Endothelial cell (in vitro differentiated cells): ENCODE results near the gene XCR1. TPM values are rescaled to one million over a fixed set of nuclear protein-coding genes. Genes with fewer than 3 reads are reported as not detected.

Experiments used
- DNase-seq: peaks from one replicate; pipeline ENCODE4 v3.0.0; 2021; ENCODE audit warnings: low spot score
- H3K27ac Mint-ChIP-seq: one replicate; pipeline ENCODE4 v1.8.0; 2021; ENCODE audit warnings: mixed read lengths, inconsistent platforms; ENCODE audit not compliant: unreplicated experiment
- H3K27me3 Mint-ChIP-seq: one replicate; pipeline ENCODE4 v1.8.0; 2021; ENCODE audit warnings: mild to moderate bottlenecking, moderate library complexity, mixed read lengths, inconsistent platforms; ENCODE audit not compliant: unreplicated experiment
- H3K36me3 Mint-ChIP-seq: one replicate; pipeline ENCODE4 v1.8.0; 2021; ENCODE audit warnings: mild to moderate bottlenecking, low read depth, mixed read lengths, inconsistent platforms; ENCODE audit not compliant: unreplicated experiment
- H3K4me1 Mint-ChIP-seq: one replicate; pipeline ENCODE4 v1.8.0; 2021; ENCODE audit warnings: mild to moderate bottlenecking, mixed read lengths, inconsistent platforms; ENCODE audit not compliant: unreplicated experiment
- H3K4me3 Mint-ChIP-seq: one replicate; pipeline ENCODE4 v1.8.0; 2021; ENCODE audit warnings: mild to moderate bottlenecking, mixed read lengths, inconsistent platforms; ENCODE audit not compliant: unreplicated experiment
- H3K9me3 Mint-ChIP-seq: one replicate; pipeline ENCODE4 v1.8.0; 2021; ENCODE audit warnings: mixed read lengths, inconsistent platforms; ENCODE audit not compliant: unreplicated experiment
- total RNA-seq: library from RNA; stranded (reverse); fragmentation: NEBNext Ultra II Directional; extraction: Animal tissue kit (Norgen Biotek cat#: 25700); gene quantifications from one replicate; pipeline ENCODE4 v1.2.1, GENCODE V29; 2021; ENCODE audit not compliant: unreplicated experiment
- TF ChIP-seq, protein P1 (sequence below): fragments of 200-600 bp; sonication (generic); IDR thresholded peaks from one replicate; pipeline ENCODE4 v1.5.0; 2021; ENCODE audit warnings: antibody characterized with exemption; ENCODE audit not compliant: unreplicated experiment

The XCR1 gene
- total RNA-seq, 1 donor from 2014 or later = not detected

- H3K27ac Mint-ChIP-seq = no peak overlapping the region
- H3K27me3 Mint-ChIP-seq = peaks cover 5% of the 10 kb centered on the region
- H3K9me3 Mint-ChIP-seq = no peaks in the 10 kb centered on the region
- no peak for DNase-seq
- no peak overlapping the region for H3K4me3 Mint-ChIP-seq
- no peaks in the 10 kb centered on the region for H3K4me1 Mint-ChIP-seq
- H3K36me3 Mint-ChIP-seq = no peaks in the 10 kb centered on the region
- TF ChIP-seq, protein P1, sequence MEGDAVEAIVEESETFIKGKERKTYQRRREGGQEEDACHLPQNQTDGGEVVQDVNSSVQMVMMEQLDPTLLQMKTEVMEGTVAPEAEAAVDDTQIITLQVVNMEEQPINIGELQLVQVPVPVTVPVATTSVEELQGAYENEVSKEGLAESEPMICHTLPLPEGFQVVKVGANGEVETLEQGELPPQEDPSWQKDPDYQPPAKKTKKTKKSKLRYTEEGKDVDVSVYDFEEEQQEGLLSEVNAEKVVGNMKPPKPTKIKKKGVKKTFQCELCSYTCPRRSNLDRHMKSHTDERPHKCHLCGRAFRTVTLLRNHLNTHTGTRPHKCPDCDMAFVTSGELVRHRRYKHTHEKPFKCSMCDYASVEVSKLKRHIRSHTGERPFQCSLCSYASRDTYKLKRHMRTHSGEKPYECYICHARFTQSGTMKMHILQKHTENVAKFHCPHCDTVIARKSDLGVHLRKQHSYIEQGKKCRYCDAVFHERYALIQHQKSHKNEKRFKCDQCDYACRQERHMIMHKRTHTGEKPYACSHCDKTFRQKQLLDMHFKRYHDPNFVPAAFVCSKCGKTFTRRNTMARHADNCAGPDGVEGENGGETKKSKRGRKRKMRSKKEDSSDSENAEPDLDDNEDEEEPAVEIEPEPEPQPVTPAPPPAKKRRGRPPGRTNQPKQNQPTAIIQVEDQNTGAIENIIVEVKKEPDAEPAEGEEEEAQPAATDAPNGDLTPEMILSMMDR = no peak
These were observed 9.6 kb downstream of the XCR1 start for GRCh38 chr3:46017720-46018119.

GRCh38 chr3:46013316-46014094 lies 13.8 kb downstream of the XCR1 start:
- H3K9me3 Mint-ChIP-seq = no peaks in the 10 kb centered on the region
- H3K27ac Mint-ChIP-seq = no peak overlapping the region
- H3K4me1 Mint-ChIP-seq = no peaks in the 10 kb centered on the region
- no peak for DNase-seq
- TF ChIP-seq, protein P1 = no peak
- no peaks in the 10 kb centered on the region for H3K36me3 Mint-ChIP-seq
- H3K27me3 Mint-ChIP-seq = peaks cover 3% of the 10 kb centered on the region
- no peak overlapping the region for H3K4me3 Mint-ChIP-seq

GRCh38 chr3:46012246-46012645 lies 15.0 kb downstream of the XCR1 start:
- H3K27me3 Mint-ChIP-seq = peaks cover 3% of the 10 kb centered on the region
- DNase-seq = no peak
- H3K4me3 Mint-ChIP-seq = no peak overlapping the region
- TF ChIP-seq, protein P1 = no peak
- H3K36me3 Mint-ChIP-seq = no peaks in the 10 kb centered on the region
- no peaks in the 10 kb centered on the region for H3K9me3 Mint-ChIP-seq
- no peak overlapping the region for H3K27ac Mint-ChIP-seq
- no peaks in the 10 kb centered on the region for H3K4me1 Mint-ChIP-seq

DNA sequence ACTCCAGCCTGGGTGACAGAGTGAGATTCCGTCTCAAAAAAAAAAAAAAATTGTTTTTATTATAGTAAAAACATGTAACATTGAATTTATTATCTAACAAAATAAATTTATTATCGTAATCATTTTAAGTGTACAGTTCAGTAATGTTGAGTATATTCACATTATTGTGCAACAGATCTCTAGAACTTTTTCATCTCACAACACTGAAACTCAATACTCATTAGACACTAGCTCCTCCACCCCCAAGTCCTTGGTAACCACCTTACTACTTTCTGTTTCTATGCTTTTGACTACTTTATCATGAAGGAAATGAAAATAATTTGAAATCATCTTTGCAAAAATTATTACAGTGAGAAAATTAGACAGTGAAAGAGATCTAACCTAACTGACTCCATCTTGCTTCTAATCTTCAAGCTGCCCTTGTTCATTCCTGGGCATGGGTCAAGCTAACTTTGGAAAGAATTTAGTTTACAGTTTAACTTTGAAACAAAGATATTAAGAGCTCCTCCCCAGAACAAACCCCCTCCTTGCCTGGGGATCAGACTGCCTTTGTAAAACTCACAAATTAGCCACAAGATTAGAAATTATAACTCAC lies 16.7 kb downstream of the XCR1 start:
- TF ChIP-seq, protein P1 = no peak
- H3K27me3 Mint-ChIP-seq = peaks cover 3% of the 10 kb centered on the region
- DNase-seq = no peak
- H3K4me1 Mint-ChIP-seq = peaks cover 4% of the 10 kb centered on the region
- no peaks in the 10 kb centered on the region for H3K36me3 Mint-ChIP-seq
- no peak overlapping the region for H3K4me3 Mint-ChIP-seq
- H3K27ac Mint-ChIP-seq = no peak overlapping the region
- no peaks in the 10 kb centered on the region for H3K9me3 Mint-ChIP-seq

DNA sequence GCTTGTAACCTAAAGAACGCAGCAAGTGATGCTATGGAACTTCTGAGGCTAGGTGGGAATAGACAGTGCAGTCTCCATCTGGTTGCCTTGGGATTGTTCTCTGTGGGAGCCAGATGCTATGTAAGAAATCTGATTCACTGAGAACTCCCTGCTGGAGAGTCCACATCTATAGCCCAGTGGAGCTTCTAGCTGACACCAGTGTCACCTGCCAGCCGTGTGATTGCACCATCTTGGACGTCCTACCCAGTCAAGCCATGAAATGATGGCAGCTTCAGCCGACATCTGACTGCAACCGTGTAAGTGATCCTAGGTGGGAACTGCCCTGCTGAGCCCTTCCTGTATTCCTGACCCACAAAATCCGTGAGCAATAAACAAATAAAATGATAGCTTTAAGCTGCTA lies 19.2 kb downstream of the XCR1 start:
- no peaks in the 10 kb centered on the region for H3K9me3 Mint-ChIP-seq
- no peak for DNase-seq
- peaks cover 4% of the 10 kb centered on the region for H3K4me1 Mint-ChIP-seq
- H3K4me3 Mint-ChIP-seq = no peak overlapping the region
- H3K27me3 Mint-ChIP-seq = peaks cover 2% of the 10 kb centered on the region
- no peaks in the 10 kb centered on the region for H3K36me3 Mint-ChIP-seq
- TF ChIP-seq, protein P1 = no peak
- H3K27ac Mint-ChIP-seq = no peak overlapping the region
